HG03280 (cell line): ENCODE results near the gene WDFY3.

Experiments
- ATAC-seq: cut with Tn5 transposase; IDR thresholded peaks from one replicate; pipeline ENCODE4 v1.9.1; 2021; ENCODE audit warnings: mild to moderate bottlenecking, moderate library complexity; ENCODE audit not compliant: unreplicated experiment

WDFY3 gene

DNA sequence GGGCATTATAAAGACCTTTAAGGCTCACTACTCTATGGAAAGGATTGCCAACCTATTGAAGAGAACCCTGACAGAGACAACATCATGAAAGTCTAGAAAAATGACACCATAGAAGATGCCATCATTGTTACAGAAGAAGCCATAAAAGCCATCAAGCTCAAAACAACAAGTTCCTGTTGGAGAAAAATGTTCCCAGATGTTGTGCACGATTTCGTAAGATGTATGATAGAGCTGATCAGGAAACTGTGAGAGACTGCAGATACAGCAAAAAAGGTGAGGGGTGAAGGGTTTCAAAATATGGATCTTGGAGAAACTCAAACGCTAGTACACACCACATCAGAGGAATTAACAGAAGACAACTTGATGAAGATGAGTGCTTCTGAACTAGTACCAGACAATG, 53.3 kb downstream of the WDFY3 start:
- no peak for ATAC-seq

- ATAC-seq, result no peak
These were observed 53.7 kb downstream of the WDFY3 start for GRCh38 chr4:84912741-84913140.

- no peak for ATAC-seq
These were observed 57.6 kb downstream of the WDFY3 start for GRCh38 chr4:84908876-84909275.

DNA sequence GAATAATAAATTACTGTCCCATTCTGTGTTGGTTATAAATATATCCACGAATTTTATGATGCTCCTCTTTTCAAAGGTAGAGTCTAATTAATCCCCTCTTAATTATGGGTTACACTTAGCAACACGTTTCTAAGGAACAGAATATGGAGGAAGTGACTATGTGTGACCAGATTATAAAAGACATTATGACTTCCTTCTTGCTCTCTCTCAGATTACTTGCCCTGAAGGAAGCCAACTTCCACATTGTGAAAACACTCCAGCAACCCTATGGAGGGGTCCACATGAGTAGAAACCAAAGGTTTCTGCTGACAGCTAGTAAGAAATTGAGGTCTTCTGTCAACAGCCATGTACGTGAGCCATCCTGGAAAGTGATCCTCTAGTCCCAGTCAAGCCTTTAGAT, 59.3 kb downstream of the WDFY3 start:
- no peak for ATAC-seq

- no peak for ATAC-seq
These were observed 60.8 kb downstream of the WDFY3 start for GRCh38 chr4:84905646-84906045.

- no peak for ATAC-seq
These were observed 64.7 kb downstream of the WDFY3 start for GRCh38 chr4:84901740-84902281.

GRCh38 chr4:84901173-84901572, 65.3 kb downstream of the WDFY3 start:
- no peak for ATAC-seq

GRCh38 chr4:84899616-84900015, 66.9 kb downstream of the WDFY3 start:
- ATAC-seq, result no peak

DNA sequence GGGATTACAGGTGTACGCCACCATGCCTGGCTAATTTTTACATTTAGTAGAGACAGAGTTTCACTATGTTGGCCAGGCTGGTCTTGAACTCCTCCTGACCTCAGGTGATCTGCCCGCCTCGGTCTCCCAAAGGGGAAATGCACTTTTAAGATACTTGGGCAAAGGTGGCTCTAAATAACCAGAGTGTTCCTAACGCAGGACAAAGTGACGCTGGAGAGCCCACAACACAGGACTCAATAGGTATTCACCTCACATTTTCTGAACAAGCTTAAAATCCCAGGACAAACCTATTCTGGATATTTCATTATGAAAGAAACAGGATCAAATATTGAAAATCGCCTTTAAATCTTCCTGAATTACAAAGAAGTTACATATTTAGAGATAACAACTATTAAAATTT, 69.0 kb downstream of the WDFY3 start:
- ATAC-seq, result no peak

- no peak for ATAC-seq
These were observed 71.2 kb downstream of the WDFY3 start for GRCh38 chr4:84895283-84895682.

DNA sequence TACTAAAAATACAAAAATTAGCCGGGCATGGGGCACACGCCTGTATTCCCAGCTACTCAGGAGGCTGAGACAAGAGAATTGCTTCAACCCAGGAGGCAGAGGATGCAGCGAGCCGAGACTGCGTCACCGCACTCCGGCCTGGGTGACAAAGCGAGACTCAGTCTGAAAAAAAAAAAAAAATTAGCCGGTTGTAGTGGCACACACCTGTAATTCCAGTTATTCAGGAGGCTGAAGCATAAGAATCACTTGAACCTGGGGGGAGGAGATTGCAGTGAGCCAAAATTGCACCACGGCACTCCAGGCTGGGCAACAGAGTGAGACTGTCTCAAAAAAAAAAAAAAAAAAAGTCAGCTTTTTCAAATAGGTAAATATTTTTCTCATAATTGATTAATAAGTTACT, 71.9 kb downstream of the WDFY3 start:
- ATAC-seq, result no peak

DNA sequence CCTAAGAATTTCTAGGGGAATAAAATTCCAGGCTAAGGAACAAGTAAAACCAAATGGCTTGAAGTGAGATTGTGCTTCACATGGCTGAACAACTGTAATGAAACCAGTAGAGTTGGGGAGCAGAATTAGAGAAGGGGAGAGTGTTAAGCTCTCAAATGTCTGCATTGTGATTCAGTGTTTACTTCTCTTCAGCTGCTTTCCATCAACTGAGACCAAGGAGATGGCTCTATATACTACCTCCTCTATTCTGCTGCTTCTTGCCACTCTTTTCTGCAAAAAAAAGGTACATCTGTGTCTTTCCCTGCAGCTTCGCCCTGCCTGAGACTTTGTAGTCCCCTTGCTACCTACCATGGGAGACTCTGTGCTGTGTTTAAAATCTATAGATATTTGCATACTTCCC, 73.5 kb downstream of the WDFY3 start:
- ATAC-seq, result no peak

DNA sequence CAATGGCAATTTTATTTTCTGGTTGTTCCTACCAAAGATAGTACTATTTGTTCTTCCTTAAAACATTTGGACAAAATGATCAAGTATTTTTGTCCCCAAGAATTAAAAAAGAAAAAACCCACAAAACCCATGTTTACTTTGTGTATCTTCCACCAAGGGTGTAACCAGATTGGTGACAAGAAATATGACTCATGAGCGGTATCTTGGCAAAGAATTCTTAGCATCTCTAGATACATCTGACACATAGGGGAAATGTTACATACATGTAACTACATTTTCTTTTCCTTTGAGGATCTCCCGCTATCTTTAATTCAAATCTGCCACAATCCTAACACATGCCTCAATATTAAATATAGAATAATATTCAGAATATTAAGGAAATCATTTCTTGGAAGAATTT, 78.7 kb downstream of the WDFY3 start:
- no peak for ATAC-seq

- no peak for ATAC-seq
These were observed 86.8 kb downstream of the WDFY3 start for GRCh38 chr4:84879651-84880200.

DNA sequence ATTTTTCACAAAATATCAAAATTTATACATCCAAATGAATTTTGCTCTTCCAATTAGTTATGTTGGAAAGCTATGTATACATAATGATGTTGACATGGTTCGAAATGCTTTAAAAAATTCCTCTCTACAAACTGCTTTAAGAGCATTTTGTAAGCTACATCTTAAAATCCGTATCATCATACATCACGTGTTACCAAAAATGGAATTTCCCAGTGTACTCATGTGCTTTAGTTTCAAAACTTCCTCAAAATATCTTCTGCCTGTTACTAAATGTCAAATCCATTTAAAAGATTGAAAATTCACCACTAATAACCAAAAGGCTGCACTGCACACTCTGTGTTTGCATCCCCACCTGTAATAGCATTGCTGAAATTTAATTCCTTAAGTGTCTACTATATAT, 87.9 kb downstream of the WDFY3 start:
- ATAC-seq, result no peak

- ATAC-seq, result no peak
These were observed 88.4 kb downstream of the WDFY3 start for GRCh38 chr4:84878090-84878489.

GRCh38 chr4:84877051-84877833, 89.2 kb downstream of the WDFY3 start:
- ATAC-seq, result no peak

GRCh38 chr4:84875636-84876371, 90.7 kb downstream of the WDFY3 start:
- no peak for ATAC-seq

GRCh38 chr4:84874619-84875018, 91.9 kb downstream of the WDFY3 start:
- ATAC-seq, result no peak

DNA sequence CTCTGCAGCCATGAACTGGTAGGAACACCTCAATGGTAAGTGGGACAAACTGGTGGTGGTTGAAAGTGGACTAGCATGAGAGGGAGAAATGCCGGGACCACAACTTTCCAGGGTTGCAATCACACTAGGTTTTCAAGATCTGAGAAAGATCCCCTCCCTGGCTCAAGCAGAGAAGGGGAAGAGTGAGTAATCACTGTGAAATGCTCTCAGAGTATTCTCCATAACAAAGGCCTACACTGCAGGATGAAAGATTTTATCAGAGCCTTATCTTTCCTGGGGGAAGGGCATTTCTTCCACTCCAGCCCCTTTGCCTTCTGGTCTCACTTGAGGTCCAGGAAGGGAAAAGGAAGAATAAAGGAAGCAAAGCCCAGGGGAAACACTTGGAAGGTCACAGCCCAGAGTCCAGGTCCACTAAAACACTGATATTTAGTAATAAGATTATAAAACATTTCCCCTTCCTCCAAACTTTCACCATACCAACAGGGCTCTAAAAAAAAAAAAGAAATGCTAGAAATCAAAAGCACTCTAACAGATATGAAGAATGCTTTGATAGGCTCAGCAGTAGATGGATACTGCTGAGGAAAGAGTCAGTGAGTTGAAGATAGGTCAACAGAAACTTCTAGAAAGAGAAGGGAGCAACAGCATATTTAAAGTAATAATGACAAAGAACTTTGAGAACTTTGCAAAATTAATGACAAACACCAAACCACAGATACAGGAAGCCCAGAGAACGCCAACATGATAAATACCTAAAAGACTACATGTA, 95.9 kb downstream of the WDFY3 start:
- ATAC-seq, result no peak

DNA sequence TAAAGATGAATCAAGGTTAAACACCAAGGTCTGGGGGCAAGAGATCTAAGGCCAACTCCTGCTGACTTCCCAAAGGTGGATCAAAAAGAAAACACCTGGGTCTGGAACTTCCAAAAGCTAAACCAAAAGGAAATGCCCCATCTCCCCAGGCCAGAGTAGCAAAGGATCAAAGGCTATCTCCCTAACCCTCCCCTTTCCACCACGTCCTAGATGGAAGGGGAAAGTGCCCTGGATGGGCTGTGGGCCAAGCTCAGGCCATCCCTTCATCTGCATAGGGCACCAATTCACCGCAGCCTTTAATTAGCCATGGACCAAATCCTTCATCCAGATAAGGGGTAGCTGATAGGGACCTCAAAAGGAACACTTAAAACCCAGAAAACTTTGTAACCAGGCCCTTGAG, 100.2 kb downstream of the WDFY3 start:
- ATAC-seq, result no peak
